Prostate gland (tissue), 2 donors: Measurements from ENCODE around the gene ZNF548. TPM values are rescaled to one million over a fixed set of nuclear protein-coding genes. Genes with fewer than 3 reads are reported as not detected.

Source experiments
- total RNA-seq, 2 donors: library from RNA; depleted of rRNA; stranded (reverse); fragments of >200 nt; gene quantifications; one replicate each; pipeline ENCODE4 v1.1.0, GENCODE V29; 2016

The ZNF548 gene
- total RNA-seq, 2 donors from 2014 or later, result 20.4 to 27.4 TPM

Other genes with a start within 250 kb of the ZNF548 start
- under 1 TPM in 1 of 2 donors, not detected in 1; 0.17 TPM for gene ZIM3, start 244.7 kb upstream of the ZNF548 start, total RNA-seq
- not detected for gene DUXA, start 222.4 kb upstream of the ZNF548 start, total RNA-seq
- gene ZNF264, start 198.4 kb upstream of the ZNF548 start, total RNA-seq, result 10 to 100 TPM; 50.3 to 64.2 TPM
- 10 to 100 TPM in 1 of 2 donors, 1 to 10 TPM in 1; 2.0 to 11.0 TPM for gene AURKC, start 158.8 kb upstream of the ZNF548 start, total RNA-seq
- gene ZNF805, start 149.2 kb upstream of the ZNF548 start, total RNA-seq, result 10 to 100 TPM; 16.4 to 21.1 TPM
- gene ZNF460, start 109.4 kb upstream of the ZNF548 start, total RNA-seq, result 10 to 100 TPM; 56.3 to 68.4 TPM
- 10 to 100 TPM; 10.8 to 15.3 TPM for gene ZNF543, start 69.4 kb upstream of the ZNF548 start, total RNA-seq
- 10 to 100 TPM; 11.9 to 13.2 TPM for gene ZNF304, start 38.6 kb upstream of the ZNF548 start, total RNA-seq
- 10 to 100 TPM; 14.0 to 24.7 TPM for gene TRAPPC2B, start 26.3 kb upstream of the ZNF548 start, total RNA-seq
- gene ZNF547, start 26.3 kb upstream of the ZNF548 start, total RNA-seq, result 1 to 10 TPM; 4.3 to 8.2 TPM
- 10 to 100 TPM; 10.8 to 14.5 TPM for gene ZNF17, start 21.3 kb downstream of the ZNF548 start, total RNA-seq
- gene ZNF749, start 45.5 kb downstream of the ZNF548 start, total RNA-seq, result 1 to 10 TPM; 5.5 to 8.6 TPM
- gene VN1R1, start 67.3 kb downstream of the ZNF548 start, total RNA-seq, result 1 to 10 TPM in 1 of 2 donors, under 1 TPM in 1; 0.96 to 4.8 TPM
- 10 to 100 TPM; 15.2 to 37.9 TPM for gene ZNF772, start 87.7 kb downstream of the ZNF548 start, total RNA-seq
- 10 to 100 TPM; 15.4 to 16.0 TPM for gene ZNF419, start 97.9 kb downstream of the ZNF548 start, total RNA-seq
- gene ZNF773, start 110.1 kb downstream of the ZNF548 start, total RNA-seq, result 10 to 100 TPM; 17.9 to 20.3 TPM
- gene ZNF549, start 137.5 kb downstream of the ZNF548 start, total RNA-seq, result 10 to 100 TPM in 1 of 2 donors, 1 to 10 TPM in 1; 7.4 to 11.7 TPM
- gene ZNF550, start 170.0 kb downstream of the ZNF548 start, total RNA-seq, result 10 to 100 TPM in 1 of 2 donors, 1 to 10 TPM in 1; 8.5 to 12.8 TPM
- 1 to 10 TPM; 4.8 to 5.6 TPM for gene ZNF416, start 189.1 kb downstream of the ZNF548 start, total RNA-seq
- 1 to 10 TPM; 5.3 to 8.5 TPM for gene ZIK1, start 194.3 kb downstream of the ZNF548 start, total RNA-seq
- 1 to 10 TPM; 1.5 to 7.4 TPM for gene ZNF530, start 210.0 kb downstream of the ZNF548 start, total RNA-seq
- gene ZNF134, start 224.4 kb downstream of the ZNF548 start, total RNA-seq, result 10 to 100 TPM; 18.3 to 25.8 TPM
- 10 to 100 TPM in 1 of 2 donors, 1 to 10 TPM in 1; 8.9 to 23.3 TPM for gene ZNF211, start 243.3 kb downstream of the ZNF548 start, total RNA-seq